WTC11 (cell line): ENCODE data around the gene PSEN1. TPM values are rescaled to one million over a fixed set of nuclear protein-coding genes. Genes with fewer than 3 reads are reported as not detected.
"Not testable (repeated sequence)": the region's sequence is repeated elsewhere in the genome, so short reads cannot be mapped to it uniquely, and the experiment has no call there.

Source experiments
- ATAC-seq: fragments of 200-7000 bp; cut with Tn5 transposase; 2 replicates; pipeline ENCODE4 v1.10.0; 2021; ENCODE audit warnings: mild to moderate bottlenecking, moderate library complexity
- CTCF ChIA-PET: fragments of 300-600 bp; sonication (Branson Sonifier 250); formaldehyde crosslinking; loops from one replicate; lab custom pipeline; 2021; ENCODE audit warnings: antibody characterized with exemption; lab: Charles Lee
- POLR2A ChIA-PET: fragments of 350-600 bp; sonication (Branson Sonifier 250); formaldehyde crosslinking; loops from one replicate; lab custom pipeline; 2021; ENCODE audit warnings: antibody characterized with exemption; lab: Charles Lee
- DNase-seq: peaks from one replicate; pipeline ENCODE4 v3.0.0; 2021; ENCODE audit warnings: low spot score
- H3K27ac Mint-ChIP-seq: 2 replicates; pipeline ENCODE4 v1.8.0; 2021; ENCODE audit warnings: mixed read lengths
- H3K27me3 Mint-ChIP-seq: 2 replicates; pipeline ENCODE4 v1.8.0; 2021; ENCODE audit warnings: low read depth, mild to moderate bottlenecking, moderate library complexity, mixed read lengths
- H3K36me3 Mint-ChIP-seq: 2 replicates; pipeline ENCODE4 v1.8.0; 2021; ENCODE audit warnings: mixed read lengths
- H3K4me1 Mint-ChIP-seq: 2 replicates; pipeline ENCODE4 v1.8.0; 2022; ENCODE audit warnings: mixed read lengths
- H3K4me3 Mint-ChIP-seq: 2 replicates; pipeline ENCODE4 v1.8.0; 2021; ENCODE audit warnings: mild to moderate bottlenecking, moderate library complexity, mixed read lengths
- H3K9me3 Mint-ChIP-seq: 2 replicates; pipeline ENCODE4 v1.8.0; 2021; ENCODE audit warnings: mixed read lengths
- CBFB ChIP-seq: sonication (generic); formaldehyde crosslinking; IDR thresholded peaks from 2 replicates; pipeline ENCODE4 v1.8.1; 2022; ENCODE audit warnings: mild to moderate bottlenecking, low read depth, missing genetic modification reagents
- EMX1 ChIP-seq: fragments of 250-450 bp; sonication (Bioruptor Pico); IDR thresholded peaks from 2 replicates; pipeline ENCODE4 v1.8.0; 2021; ENCODE audit warnings: mild to moderate bottlenecking
- GABPB1 ChIP-seq: sonication (generic); formaldehyde crosslinking; IDR thresholded peaks from 2 replicates; pipeline ENCODE4 v1.8.1; 2023; ENCODE audit warnings: mild to moderate bottlenecking, missing genetic modification reagents
- NFYB ChIP-seq: sonication (generic); formaldehyde crosslinking; conservative IDR thresholded peaks from 2 replicates; pipeline ENCODE4 v1.8.0; 2022; ENCODE audit warnings: low read depth, missing genetic modification reagents
- OVOL2 ChIP-seq: fragments of 250-450 bp; sonication (Bioruptor Pico); IDR thresholded peaks from 2 replicates; pipeline ENCODE4 v1.9.0; 2021; ENCODE audit warnings: mild to moderate bottlenecking, borderline replicate concordance
- PRRX2 ChIP-seq: fragments of 250-450 bp; sonication (Bioruptor Pico); IDR thresholded peaks from 2 replicates; pipeline ENCODE4 v1.8.0; 2021; ENCODE audit warnings: mild to moderate bottlenecking
- RELA ChIP-seq: sonication (generic); formaldehyde crosslinking; IDR thresholded peaks from 2 replicates; pipeline ENCODE4 v1.8.1; 2022; ENCODE audit warnings: missing genetic modification reagents, mild to moderate bottlenecking, borderline replicate concordance
- SOX15 ChIP-seq: fragments of 250-450 bp; sonication (Bioruptor Pico); IDR thresholded peaks from 2 replicates; pipeline ENCODE4 v1.9.0; 2021; ENCODE audit warnings: mild to moderate bottlenecking
- ZNF263 ChIP-seq: sonication (generic); formaldehyde crosslinking; IDR thresholded peaks from 2 replicates; pipeline ENCODE4 v1.8.1; 2022; ENCODE audit warnings: low read depth, mild to moderate bottlenecking, moderate library complexity, missing genetic modification reagents
- ZNF396 ChIP-seq: fragments of 250-450 bp; sonication (Bioruptor Pico); IDR thresholded peaks from 2 replicates; pipeline ENCODE4 v1.8.0; 2021; ENCODE audit warnings: mild to moderate bottlenecking, moderate library complexity, borderline replicate concordance
- ZNF423 ChIP-seq: fragments of 250-450 bp; sonication (Bioruptor Pico); IDR thresholded peaks from 2 replicates; pipeline ENCODE4 v2.1.2; 2022; ENCODE audit warnings: mild to moderate bottlenecking, moderate library complexity
- total RNA-seq: library from RNA; stranded (reverse); gene quantifications from 3 replicates; pipeline ENCODE4 v1.2.3, GENCODE V29; 2021
- TF ChIP-seq, protein P1 (sequence below): sonication (generic); formaldehyde crosslinking; IDR thresholded peaks from 2 replicates; pipeline ENCODE4 v1.8.1; 2022; ENCODE audit warnings: low read depth, mild to moderate bottlenecking, moderate library complexity, missing genetic modification reagents, borderline replicate concordance
- TF ChIP-seq, protein P2 (sequence below): fragments of 250-450 bp; sonication (Bioruptor Pico); conservative IDR thresholded peaks from 2 replicates; pipeline ENCODE4 v1.9.0; 2021; ENCODE audit warnings: mild to moderate bottlenecking
- TF ChIP-seq, protein P3 (sequence below): sonication (generic); formaldehyde crosslinking; IDR thresholded peaks from 2 replicates; pipeline ENCODE4 v1.8.1; 2022; ENCODE audit warnings: mild to moderate bottlenecking, missing genetic modification reagents, moderate library complexity, borderline replicate concordance
- TF ChIP-seq, protein P4 (sequence below): sonication (generic); formaldehyde crosslinking; IDR thresholded peaks from 2 replicates; pipeline ENCODE4 v1.8.1; 2023; ENCODE audit warnings: mild to moderate bottlenecking, missing genetic modification reagents, moderate library complexity
- TF ChIP-seq, protein P5 (sequence below): sonication (generic); formaldehyde crosslinking; IDR thresholded peaks from 2 replicates; pipeline ENCODE4 v1.8.0; 2023; ENCODE audit warnings: missing genetic modification reagents
- TF ChIP-seq, protein P6 (sequence below): sonication (generic); formaldehyde crosslinking; IDR thresholded peaks from 2 replicates; pipeline ENCODE4 v1.8.0; 2022; ENCODE audit warnings: mild to moderate bottlenecking, missing genetic modification reagents
- TF ChIP-seq, protein P7 (sequence below): sonication (generic); formaldehyde crosslinking; IDR thresholded peaks from 2 replicates; pipeline ENCODE4 v1.8.1; 2023; ENCODE audit warnings: mild to moderate bottlenecking, missing genetic modification reagents, borderline replicate concordance
- TF ChIP-seq, protein P8 (sequence below): fragments of 250-450 bp; sonication (Bioruptor Pico); IDR thresholded peaks from 2 replicates; pipeline ENCODE4 v1.9.0; 2021; ENCODE audit warnings: moderate library complexity, mild to moderate bottlenecking, inconsistent platforms, borderline replicate concordance

The PSEN1 gene
- total RNA-seq, 1 experiment from 2014 or later: 26.6 TPM

DNA sequence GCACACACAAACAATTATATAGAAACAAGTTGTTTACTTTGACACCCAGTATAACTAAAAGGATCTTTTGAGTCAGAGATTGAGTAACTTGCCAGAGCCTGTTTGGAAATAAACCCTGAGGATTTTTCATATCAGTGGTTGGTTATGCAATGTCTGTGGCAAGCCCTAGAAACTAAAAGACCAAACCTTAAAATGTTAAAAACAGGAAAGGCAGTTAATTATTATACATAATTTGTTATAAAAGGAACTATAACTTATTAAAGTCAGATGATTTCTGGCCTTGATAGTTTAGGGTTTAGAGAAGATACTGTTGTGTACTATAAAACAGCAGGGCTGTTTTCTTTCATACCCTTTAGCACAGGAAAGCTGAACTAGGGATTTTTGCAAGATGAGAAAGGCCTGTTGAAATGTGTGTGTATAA lies 44.1 kb downstream of the PSEN1 start (continued):
- TF ChIP-seq, protein P1, sequence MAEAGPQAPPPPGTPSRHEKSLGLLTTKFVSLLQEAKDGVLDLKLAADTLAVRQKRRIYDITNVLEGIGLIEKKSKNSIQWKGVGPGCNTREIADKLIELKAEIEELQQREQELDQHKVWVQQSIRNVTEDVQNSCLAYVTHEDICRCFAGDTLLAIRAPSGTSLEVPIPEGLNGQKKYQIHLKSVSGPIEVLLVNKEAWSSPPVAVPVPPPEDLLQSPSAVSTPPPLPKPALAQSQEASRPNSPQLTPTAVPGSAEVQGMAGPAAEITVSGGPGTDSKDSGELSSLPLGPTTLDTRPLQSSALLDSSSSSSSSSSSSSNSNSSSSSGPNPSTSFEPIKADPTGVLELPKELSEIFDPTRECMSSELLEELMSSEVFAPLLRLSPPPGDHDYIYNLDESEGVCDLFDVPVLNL: no peak
- TF ChIP-seq, protein P2, sequence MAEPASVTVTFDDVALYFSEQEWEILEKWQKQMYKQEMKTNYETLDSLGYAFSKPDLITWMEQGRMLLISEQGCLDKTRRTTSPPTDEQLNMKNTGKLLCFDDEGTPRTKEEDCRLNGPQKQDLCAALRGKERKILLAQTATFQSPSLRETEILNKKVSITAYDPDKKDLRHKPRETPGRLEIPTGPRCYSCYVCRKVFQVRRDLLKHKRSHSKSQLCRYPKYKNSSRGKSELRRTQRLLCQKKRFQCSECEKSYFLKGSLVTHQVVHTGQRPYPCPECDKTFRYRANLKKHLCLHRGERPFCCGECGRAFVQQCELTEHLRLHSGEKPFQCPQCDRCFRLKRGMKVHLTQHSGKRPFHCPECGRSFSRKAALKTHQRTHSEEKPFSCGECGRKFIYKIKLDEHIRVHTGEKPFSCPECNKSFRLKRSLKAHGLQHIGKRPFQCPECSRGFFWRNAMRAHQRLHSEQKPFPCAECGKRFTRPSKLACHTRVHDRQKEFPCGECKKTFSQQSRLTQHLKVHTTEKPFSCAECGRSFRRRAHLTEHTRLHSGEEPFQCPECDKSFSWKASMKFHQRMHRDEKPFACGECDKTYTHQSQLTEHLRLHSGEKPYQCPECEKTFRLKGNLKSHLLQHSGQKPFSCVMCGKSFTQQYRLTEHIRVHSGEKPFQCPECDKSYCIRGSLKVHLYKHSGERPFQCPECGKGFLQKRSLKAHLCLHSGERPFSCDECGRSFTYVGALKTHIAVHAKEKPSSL: no peak
- TF ChIP-seq, protein P3, sequence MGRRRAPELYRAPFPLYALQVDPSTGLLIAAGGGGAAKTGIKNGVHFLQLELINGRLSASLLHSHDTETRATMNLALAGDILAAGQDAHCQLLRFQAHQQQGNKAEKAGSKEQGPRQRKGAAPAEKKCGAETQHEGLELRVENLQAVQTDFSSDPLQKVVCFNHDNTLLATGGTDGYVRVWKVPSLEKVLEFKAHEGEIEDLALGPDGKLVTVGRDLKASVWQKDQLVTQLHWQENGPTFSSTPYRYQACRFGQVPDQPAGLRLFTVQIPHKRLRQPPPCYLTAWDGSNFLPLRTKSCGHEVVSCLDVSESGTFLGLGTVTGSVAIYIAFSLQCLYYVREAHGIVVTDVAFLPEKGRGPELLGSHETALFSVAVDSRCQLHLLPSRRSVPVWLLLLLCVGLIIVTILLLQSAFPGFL (CRISPR knock-in tag): no peak
- TF ChIP-seq NFYB (CRISPR knock-in tag) (no peak), EMX1 (no peak), CBFB (CRISPR knock-in tag) (no peak), OVOL2 (no peak), PRRX2 (CRISPR knock-in tag) (no peak), SOX15 (CRISPR knock-in tag) (no peak)

DNA sequence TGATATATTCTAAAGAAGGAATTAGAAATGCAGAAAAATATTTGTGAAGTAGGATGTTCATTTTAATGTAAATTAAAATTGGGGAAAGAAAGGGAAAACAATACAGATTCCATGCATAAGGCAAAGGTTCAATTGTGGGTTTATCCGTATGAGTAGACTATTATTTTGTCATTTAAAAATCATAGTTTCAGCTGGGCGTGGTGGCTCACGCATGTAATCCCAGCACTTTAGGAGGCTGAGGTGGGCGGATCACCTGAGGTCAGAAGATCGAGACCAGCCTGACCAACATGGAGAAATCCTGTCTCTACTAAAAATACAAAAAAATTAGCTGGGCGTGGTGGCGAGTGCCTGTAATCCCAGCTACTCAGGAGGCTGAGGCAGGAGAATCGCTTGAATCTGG lies 44.7 kb downstream of the PSEN1 start:
- H3K4me3 Mint-ChIP-seq, H3K27ac Mint-ChIP-seq, CTCF ChIA-PET, DNase-seq, H3K27me3 Mint-ChIP-seq, ATAC-seq, H3K9me3 Mint-ChIP-seq: not testable (repeated sequence)
- H3K4me1 Mint-ChIP-seq: peaks cover 18% of the 10 kb centered on the region
- POLR2A ChIA-PET: interaction anchor here (0.6 kb wide), 1 partner anchor 279 kb away, joined by 4 read pairs; no protein-coding TSS in a partner anchor
- H3K36me3 Mint-ChIP-seq: peaks cover 22% of the 10 kb centered on the region

DNA sequence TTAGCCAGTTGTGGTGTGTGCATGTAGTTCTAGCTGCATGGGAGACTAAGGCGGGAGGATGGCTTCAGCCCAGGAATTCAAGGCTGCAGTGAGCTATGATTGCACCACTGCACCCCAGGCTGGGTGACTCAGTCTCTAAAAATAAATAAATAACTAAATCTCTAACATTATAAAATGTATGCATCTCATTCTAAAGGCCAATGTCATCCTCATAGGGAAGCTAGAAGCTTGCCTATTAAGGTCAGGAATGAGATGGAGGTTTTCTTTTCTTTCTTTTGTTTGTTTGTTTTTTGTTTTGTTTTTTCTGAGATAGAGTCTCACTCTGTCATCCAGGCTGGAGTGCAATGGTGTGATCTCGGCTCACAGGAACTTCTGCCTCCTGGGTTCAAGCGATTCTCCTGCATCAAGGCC lies 52.2 kb downstream of the PSEN1 start:
- Mint-ChIP-seq H3K4me3 (no peak overlapping the region), H3K9me3 (0 out of 2 replicates have a peak, but pooled peaks cover 4% of the 10 kb centered on the region), H3K27me3 (no peaks in the 10 kb centered on the region), H3K36me3 (peaks cover 45% of the 10 kb centered on the region), H3K4me1 (no peaks in the 10 kb centered on the region), H3K27ac (no peak overlapping the region)
- DNase-seq (no peak), ATAC-seq (no peak)
- POLR2A ChIA-PET: no interaction called here
- CTCF ChIA-PET: no interaction called here
- TF ChIP-seq, protein P4, sequence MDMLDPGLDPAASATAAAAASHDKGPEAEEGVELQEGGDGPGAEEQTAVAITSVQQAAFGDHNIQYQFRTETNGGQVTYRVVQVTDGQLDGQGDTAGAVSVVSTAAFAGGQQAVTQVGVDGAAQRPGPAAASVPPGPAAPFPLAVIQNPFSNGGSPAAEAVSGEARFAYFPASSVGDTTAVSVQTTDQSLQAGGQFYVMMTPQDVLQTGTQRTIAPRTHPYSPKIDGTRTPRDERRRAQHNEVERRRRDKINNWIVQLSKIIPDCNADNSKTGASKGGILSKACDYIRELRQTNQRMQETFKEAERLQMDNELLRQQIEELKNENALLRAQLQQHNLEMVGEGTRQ (CRISPR knock-in tag): no peak
- TF ChIP-seq ZNF423 (CRISPR knock-in tag): no peak
- TF ChIP-seq, protein P5, sequence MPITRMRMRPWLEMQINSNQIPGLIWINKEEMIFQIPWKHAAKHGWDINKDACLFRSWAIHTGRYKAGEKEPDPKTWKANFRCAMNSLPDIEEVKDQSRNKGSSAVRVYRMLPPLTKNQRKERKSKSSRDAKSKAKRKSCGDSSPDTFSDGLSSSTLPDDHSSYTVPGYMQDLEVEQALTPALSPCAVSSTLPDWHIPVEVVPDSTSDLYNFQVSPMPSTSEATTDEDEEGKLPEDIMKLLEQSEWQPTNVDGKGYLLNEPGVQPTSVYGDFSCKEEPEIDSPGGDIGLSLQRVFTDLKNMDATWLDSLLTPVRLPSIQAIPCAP (CRISPR knock-in tag): no peak
- TF ChIP-seq GABPB1: no peak
- no peak for TF ChIP-seq RELA
- no peak for TF ChIP-seq NFYB (CRISPR knock-in tag)
- TF ChIP-seq, protein P1: no peak
- TF ChIP-seq ZNF263 (CRISPR knock-in tag): no peak
- no peak for TF ChIP-seq ZNF396 (CRISPR knock-in tag)
- TF ChIP-seq, protein P6, sequence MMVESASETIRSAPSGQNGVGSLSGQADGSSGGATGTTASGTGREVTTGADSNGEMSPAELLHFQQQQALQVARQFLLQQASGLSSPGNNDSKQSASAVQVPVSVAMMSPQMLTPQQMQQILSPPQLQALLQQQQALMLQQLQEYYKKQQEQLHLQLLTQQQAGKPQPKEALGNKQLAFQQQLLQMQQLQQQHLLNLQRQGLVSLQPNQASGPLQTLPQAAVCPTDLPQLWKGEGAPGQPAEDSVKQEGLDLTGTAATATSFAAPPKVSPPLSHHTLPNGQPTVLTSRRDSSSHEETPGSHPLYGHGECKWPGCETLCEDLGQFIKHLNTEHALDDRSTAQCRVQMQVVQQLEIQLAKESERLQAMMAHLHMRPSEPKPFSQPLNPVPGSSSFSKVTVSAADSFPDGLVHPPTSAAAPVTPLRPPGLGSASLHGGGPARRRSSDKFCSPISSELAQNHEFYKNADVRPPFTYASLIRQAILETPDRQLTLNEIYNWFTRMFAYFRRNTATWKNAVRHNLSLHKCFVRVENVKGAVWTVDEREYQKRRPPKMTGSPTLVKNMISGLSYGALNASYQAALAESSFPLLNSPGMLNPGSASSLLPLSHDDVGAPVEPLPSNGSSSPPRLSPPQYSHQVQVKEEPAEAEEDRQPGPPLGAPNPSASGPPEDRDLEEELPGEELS (CRISPR knock-in tag): no peak
- TF ChIP-seq, protein P7, sequence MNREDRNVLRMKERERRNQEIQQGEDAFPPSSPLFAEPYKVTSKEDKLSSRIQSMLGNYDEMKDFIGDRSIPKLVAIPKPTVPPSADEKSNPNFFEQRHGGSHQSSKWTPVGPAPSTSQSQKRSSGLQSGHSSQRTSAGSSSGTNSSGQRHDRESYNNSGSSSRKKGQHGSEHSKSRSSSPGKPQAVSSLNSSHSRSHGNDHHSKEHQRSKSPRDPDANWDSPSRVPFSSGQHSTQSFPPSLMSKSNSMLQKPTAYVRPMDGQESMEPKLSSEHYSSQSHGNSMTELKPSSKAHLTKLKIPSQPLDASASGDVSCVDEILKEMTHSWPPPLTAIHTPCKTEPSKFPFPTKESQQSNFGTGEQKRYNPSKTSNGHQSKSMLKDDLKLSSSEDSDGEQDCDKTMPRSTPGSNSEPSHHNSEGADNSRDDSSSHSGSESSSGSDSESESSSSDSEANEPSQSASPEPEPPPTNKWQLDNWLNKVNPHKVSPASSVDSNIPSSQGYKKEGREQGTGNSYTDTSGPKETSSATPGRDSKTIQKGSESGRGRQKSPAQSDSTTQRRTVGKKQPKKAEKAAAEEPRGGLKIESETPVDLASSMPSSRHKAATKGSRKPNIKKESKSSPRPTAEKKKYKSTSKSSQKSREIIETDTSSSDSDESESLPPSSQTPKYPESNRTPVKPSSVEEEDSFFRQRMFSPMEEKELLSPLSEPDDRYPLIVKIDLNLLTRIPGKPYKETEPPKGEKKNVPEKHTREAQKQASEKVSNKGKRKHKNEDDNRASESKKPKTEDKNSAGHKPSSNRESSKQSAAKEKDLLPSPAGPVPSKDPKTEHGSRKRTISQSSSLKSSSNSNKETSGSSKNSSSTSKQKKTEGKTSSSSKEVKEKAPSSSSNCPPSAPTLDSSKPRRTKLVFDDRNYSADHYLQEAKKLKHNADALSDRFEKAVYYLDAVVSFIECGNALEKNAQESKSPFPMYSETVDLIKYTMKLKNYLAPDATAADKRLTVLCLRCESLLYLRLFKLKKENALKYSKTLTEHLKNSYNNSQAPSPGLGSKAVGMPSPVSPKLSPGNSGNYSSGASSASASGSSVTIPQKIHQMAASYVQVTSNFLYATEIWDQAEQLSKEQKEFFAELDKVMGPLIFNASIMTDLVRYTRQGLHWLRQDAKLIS (CRISPR knock-in tag): no peak
- no peak for TF ChIP-seq OVOL2
- TF ChIP-seq, protein P8, sequence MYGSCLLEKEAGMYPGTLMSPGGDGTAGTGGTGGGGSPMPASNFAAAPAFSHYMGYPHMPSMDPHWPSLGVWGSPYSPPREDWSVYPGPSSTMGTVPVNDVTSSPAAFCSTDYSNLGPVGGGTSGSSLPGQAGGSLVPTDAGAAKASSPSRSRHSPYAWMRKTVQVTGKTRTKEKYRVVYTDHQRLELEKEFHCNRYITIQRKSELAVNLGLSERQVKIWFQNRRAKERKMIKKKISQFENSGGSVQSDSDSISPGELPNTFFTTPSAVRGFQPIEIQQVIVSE (CRISPR knock-in tag): no peak
